HL-60 (cell line): ENCODE measurements around the gene ZDHHC24.

ENCODE experiments used
- CTCF ChIP-seq: IDR thresholded peaks from one replicate; pipeline ENCODE4 v1.5.1; 2011; ENCODE audit warnings: low read length, control low read depth, inconsistent platforms; ENCODE audit not compliant: insufficient read depth
- GABPA ChIP-seq: IDR thresholded peaks from 2 replicates; pipeline ENCODE4 v1.6.1; 2012; ENCODE audit warnings: low read depth
- POLR2AphosphoS5 ChIP-seq: IDR thresholded peaks from 2 replicates; pipeline ENCODE4 v1.6.1; 2012; ENCODE audit warnings: low read depth

- TF ChIP-seq GABPA: no peak
- no peak for TF ChIP-seq CTCF
- TF ChIP-seq POLR2AphosphoS5: no peak
Measured at GRCh38 chr11:66559142-66559865, 13.5 kb upstream of the ZDHHC24 start.
